HK-2 (cell line): ENCODE measurements around the gene RET.

Experiments
- DNase-seq: peaks from one replicate; pipeline ENCODE4 v3.0.0-alpha.2; 2018; ENCODE audit not compliant: unreplicated experiment

RET gene

GRCh38 chr10:43120929-43121314, 44.1 kb downstream of the RET start:
- no peak for DNase-seq

DNA sequence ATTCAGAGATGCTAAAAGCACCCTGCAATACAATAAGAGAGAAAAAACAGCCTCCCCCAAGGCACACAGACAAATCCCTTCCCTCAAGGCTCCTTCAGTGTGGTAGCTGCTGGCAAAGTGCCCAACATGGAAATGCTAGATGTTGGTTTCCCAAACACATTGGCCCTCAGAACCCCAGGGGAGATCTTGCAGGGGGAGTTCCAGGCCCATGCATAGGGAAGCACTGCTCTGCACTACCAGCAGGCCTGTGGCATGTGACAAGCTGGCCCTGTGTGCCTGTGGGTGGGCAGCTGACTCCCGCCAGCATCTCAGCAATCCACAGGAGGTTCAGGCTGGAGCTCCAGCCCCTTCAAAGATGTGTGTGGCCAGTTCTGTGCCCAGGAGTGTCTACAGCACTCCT, 44.6 kb downstream of the RET start:
- DNase-seq: no peak

GRCh38 chr10:43122096-43122495, 45.2 kb downstream of the RET start:
- no peak for DNase-seq

DNA sequence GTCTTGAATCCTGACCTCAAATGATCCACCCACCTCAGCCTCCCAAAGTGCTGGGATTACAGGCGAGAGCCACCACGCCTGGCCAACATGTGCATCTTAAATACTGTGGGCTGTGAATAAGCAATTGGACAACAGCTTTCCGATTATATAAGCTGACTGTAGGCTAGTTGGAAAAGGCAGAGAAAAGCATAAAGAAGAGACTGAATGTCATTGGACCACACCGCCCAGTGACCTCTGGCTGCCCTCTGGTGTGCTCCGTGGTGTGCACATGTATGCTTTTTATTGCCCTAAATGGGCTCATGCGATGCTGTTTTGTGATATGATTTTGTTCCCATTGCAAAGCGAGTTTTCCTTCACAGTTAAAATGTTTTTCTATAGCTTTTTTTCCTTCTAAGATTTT, 46.0 kb downstream of the RET start:
- DNase-seq: no peak

- no peak for DNase-seq
Observed at GRCh38 chr10:43123361-43124093, 46.7 kb downstream of the RET start.

- no peak for DNase-seq
Observed at GRCh38 chr10:43124094-43124521, 47.2 kb downstream of the RET start.

- DNase-seq: no peak
Observed at GRCh38 chr10:43124574-43125273, 47.9 kb downstream of the RET start.

DNA sequence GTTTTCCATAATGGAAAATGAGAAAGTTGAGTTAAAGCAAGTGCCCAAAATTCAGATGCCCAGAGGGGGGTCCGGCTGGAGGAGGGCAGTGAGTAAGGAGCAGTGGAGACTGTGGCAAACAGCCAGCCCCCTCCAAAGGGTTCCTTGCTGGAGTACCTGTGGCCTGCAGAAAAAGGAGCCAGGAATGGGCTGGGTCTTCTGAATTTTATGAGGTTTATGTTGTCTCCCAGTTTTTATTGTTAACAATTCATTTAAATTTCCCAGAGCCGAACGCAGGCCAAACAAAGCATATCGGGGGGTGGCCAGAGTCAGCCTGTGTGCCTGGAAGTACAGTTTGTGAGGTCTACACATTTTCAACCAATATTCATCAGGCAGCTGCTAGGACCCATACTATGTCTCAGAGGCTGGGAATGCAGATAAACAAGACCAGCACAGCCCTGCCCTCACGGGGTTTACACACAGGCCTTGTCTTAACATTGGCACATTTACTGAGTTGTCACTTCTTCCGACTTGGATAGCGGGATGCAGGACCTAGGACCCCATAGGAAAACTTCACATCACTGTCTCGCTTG, 48.5 kb downstream of the RET start:
- DNase-seq: no peak

- DNase-seq: no peak
Observed at GRCh38 chr10:43125881-43126731, 49.2 kb downstream of the RET start.

- no peak for DNase-seq
Observed at GRCh38 chr10:43126759-43127424, 50.0 kb downstream of the RET start.

DNA sequence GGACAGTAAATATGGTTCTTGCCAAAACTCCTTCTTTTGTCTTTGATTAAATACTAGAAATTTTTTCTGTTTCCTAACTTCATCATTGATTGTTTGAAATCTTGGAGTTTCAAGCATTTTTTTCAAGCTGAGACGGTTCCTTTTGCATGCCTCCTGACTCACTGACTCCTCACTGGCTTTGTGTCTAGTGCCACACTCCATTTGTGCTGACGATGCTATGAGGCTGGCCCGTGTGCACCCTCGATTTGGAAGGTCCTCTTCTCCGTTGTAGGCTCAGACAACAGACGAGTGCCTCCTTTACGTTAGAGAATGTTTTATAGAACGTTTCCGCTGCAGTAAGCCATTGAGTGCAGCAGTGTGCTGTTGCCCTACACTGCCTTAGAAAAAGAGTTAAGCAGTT, 50.6 kb downstream of the RET start:
- no peak for DNase-seq

DNA sequence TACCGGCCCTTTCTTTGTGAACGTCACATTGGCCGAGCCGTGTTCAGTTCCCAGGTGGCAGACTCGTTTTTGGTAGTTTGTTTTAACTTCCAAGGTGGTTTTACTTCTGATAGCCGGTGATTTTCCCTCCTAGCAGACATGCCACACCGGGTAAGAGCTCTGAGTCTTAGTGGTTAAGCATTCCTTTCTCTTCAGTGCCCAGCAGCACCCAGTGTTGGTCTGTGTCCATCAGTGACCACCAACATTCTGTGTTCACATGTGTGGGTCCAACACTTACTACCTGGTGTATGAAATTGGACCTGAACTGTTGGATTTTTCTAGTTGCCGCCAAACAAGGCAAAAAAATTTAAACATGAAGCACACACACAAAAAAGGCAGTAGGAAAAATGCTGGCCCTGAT, 51.5 kb downstream of the RET start:
- DNase-seq: no peak

GRCh38 chr10:43128958-43129706, 52.3 kb downstream of the RET start:
- DNase-seq: peak; percentile 32

GRCh38 chr10:43130770-43131171, 53.9 kb downstream of the RET start:
- no peak for DNase-seq

DNA sequence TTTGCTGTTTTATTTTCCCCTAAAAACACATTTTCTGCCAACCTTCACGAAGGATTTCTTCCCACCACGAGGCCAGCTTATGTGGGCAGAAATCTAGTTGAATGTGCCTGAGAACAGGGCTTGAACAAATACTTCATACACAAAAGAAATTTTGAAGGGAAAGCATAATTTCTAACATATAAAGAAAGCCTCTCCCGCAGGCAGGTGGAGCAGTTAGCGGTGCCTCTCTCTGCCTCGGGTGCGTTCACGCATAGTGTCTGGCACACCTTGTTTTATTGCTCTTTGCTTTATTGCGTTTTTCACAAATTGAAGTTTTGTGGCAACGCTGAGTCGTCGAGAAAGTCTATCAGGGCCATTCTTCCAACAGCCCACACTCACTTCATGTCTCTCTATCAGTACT, 54.4 kb downstream of the RET start:
- DNase-seq: no peak

DNA sequence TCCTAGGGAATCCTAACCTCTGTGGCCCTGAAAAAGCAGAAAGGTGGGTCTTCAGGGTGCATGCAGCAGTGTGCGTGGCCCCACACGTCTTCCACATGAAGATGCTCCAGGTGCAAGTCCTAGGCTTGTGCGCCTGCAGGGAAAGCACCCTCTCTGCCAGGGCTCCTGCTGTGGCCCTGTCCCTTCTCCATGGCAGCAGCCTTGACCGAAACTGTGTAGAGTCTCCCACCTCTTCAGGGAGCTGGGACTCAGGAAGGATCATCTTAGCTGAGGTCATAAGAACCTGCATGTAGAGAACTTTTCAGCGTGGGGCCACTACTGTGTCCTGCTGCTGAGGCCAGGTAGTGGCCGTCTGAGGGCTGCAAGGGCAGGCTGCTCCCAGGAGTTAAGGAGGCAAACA, 55.0 kb downstream of the RET start:
- no peak for DNase-seq

GRCh38 chr10:43132867-43133787, 56.3 kb downstream of the RET start:
- DNase-seq: no peak

GRCh38 chr10:43134126-43134905, 57.4 kb downstream of the RET start:
- DNase-seq: no peak

GRCh38 chr10:43135064-43135463, 58.2 kb downstream of the RET start:
- no peak for DNase-seq
